ENCODE results near the gene PNCK.
"Not testable (repeated sequence)": the region's sequence is repeated elsewhere in the genome, so short reads cannot be mapped to it uniquely, and the experiment has no call there.

The PNCK gene

DNA sequence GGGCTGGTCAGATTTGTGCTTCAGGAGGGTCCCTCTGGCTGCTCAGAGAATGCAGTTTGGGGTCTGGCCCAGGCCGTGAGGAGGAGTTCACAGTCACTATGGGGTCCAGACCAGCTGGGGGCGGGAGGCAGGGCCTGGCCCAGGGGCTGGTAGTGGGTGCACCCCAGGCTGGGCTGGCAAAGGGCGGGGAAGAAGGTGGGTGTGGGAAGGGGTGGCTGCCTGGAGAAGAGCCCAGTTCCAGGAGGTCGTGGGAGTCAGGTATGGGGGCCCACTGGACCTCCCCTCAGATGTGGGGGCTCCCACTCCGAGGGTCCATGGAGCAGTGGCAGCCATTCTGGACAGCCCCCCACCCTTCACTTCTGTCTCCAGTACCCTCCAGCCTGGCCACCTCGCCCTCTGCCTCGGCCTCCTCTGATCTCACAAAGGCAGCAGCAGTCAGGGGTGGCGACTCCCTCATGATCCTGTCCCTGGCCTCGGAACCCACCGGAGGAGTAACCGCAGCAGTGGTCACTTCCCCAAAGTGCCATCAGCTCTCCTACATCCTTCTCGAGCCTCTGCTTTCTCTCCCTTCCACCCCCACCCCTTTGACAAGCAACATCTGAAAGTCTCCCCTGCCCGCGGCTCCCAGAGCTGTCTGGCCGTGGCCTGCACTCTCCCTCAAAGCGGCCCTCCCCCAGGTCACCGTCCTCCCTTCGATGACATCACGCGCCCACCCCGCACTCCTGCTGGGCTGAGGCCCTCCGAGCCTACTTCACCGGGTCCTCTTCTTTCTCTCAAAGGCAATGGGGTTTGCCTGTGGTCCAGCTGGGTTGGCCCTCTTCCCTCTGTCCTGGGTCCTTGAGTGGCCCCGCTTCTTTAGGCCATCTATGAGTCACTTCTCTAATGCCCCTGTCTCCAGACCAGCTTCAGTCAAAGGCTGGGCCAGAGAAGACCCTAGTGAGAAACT is 12.4 kb upstream of the PNCK start:
- DNase-seq = no peak

DNA sequence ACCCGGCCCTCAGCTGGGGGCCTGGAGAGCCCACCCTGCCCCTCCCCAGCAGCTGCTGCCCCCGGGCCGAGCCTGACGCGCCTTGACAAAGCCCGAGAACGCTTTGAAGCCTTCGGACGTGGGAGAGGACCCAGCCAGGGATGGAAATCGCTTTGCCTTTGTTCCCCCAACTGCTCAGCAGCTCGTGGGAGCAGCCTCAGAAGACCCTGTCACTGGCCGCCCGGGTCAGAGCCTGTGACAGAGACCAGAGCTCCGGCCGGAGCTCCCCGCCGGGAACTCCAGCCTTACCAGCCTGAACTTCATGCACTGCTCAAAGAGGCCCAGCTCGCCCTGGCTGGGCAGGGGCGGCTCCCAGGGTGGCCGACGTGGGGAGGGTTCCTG is 11.5 kb upstream of the PNCK start:
- no peak for DNase-seq

DNA sequence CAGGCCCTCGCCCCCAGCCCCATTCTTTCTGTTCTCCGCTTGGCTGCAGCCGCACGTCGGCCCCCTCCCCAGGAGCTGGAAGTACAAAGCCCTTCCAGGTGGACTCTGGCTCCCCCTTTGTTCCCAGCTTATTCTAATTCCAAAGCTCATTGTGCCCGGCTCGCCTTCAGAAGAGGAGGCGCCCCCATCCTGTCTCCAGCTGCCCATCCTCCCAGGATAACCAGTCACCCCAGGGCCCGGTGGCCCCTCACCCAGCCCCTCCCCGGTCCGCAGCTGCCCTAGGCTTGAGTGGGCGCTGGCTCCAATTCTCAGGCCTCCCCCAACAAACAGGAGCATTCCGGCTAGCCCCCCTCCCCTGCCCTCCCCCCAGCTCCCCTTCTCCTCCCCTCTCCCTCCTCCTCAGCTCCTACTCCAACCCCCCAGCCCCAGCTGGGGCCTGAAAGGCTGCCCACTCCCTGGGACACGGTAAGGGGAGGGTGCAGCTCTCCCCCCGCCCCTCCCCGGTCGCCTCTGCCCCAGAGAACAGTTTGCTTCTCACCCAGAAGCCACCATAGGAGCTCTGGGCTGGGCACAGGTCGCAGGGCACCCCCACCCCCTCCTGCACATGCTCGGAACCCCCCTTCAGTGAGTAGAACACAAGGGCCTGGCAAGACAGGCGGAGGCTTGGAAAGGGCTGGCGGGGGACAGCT is 11.0 kb upstream of the PNCK start:
- DNase-seq = no peak

DNA sequence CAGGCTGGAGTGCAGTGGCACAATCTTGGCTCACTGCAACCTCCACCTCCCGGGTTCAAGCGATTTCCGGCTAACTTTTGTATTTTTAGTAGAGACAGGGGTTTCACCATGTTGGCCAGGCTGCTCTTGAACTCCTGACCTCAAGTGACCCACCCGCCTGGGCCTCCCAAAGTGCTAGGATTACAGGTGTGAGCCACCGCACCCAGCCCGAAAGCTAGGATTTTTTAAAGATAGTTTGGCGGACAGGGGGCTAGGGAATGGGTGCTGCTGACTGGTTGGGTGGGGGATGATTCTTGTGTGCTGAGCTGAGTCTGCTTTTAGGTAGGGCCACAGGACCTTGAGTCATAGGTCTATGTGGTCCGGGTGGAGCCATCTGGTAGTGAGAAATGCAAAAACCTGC is 9.9 kb upstream of the PNCK start:
- DNase-seq = not testable (repeated sequence)

DNA sequence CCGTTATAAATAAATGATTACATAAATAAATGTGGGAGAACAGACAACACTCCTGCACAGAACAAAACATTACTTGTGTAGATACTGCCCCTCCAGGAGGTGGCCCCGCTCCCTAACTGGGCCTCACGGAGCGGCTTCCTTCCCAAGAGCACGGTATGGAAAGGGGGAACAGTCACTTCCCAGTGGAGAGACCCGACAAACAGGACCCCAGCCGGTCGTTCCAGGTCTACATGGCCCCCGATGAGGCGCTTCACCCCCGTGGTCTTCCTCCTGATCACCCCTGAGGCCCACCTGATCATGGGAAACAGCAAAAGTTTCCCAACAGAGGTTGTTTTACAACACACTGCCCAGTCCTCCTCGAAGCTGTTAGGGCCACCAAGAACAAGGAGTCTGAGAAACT is 7.6 kb upstream of the PNCK start:
- no peak for DNase-seq

DNA sequence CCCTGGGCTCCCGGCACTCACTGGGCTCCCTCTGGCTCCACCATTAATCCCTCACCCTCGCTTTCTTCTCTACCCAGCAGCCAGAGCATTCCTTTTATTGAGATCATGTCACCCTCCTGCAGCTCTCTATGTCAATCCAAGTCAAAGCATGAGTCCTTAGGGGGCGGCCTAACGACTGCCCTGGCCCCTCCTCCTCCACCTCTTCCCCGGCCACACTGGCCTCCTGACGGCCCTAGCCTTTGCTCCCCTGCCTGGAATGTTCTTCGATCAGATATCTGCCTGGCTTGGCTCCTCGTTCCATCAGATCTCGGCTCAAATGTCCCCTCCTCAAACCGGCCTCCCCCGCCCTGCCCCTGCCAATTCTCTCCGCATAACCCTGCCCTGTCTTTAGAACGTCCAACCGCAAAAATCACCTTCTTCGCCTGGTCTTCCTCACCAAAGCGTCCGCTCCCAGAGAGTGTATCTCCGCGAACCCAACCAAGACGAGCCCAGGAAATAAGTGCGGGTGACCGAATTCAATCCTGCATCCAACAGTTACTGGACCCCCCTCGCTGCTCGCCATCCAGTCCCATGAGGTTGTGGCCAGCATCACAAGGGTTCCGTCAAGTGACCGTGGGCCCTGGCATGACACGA is 722 bp upstream of the PNCK start:
- DNase-seq = no peak

DNA sequence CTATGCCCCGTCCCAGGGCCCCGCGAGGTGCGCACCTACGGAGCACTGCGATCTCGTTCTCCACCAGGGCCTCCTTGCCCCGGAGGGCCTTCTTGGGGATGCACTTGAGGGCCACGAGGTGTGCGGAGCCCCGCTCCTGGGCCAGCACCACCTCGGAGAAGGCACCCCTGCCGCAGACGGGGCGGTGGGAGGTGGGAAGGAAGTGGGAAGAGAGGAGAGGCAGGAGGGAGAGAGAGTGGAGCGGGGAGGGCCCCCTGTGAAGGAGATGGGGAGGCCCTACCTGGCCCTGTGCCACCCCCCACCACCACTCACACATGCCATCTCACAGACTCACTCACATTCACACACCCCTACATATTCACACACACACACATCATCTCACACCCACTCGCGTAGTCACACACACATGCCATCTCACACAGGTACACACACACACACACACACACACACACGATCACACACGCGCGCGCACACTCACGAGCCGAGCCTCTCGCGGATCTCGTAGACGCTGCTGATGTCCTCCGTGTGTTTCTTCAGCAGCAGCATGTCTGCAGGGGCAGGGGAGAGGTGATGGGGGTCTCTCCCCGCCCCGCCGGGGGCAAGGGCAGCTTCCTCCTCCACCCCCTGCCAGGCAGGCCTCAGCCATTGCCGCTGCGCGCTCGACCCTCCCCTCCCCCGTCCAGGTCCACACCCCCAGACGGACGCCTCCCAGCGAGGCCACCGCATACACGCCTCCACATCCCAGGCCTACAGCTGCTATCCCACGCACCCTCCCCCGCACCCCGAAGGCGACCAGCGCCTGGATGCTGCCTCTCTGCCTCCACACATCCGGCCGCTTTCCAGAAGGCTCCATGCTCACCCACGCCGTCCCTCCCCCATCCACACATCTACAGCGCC is 834 bp downstream of the PNCK start:
- no peak for DNase-seq

DNA sequence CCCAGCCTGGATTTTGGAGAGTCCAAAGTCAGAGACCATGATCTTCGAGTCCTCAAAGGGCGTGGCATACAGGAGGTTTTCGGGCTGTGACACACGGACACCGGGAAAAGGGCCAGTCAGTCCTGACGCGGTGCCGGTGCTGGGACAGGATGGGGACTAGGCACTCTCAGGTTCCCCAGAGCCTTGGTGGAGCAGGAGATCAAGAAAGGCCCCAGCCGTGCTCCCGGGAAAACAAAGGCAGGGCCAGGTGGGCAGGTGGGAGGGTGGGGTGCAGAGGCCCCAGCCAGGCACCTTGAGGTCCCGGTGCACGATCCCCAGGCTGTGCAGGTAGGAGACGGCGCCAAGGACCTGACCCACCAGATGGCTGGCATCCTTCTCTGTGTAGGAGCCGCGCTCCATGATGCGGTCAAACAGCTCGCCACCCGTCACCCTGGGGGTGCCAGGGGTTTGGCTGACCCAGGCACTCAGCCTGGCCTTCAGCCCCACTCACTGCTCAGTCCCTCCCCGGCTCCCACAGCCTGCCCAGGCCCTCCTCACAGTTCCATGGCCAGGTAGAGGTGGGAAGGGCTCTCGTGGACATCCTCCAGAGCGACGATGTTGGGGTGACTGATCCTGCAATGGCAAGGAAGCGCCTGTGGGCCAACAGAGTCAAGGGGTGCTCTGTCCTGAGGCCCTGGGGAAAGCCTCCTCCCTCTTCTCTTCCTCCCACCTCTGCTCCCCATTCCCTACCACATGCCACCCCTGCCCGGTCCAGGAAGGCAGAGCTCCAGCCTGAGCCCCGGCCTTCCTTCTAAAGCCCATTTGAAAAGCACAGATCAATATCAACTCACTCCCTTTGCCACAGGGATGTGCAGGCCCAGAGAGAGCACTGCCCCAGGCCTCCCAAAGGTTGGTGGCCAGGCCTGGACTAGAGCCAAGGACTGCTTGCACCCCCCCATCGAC is 1.8 kb downstream of the PNCK start:
- no peak for DNase-seq

DNA sequence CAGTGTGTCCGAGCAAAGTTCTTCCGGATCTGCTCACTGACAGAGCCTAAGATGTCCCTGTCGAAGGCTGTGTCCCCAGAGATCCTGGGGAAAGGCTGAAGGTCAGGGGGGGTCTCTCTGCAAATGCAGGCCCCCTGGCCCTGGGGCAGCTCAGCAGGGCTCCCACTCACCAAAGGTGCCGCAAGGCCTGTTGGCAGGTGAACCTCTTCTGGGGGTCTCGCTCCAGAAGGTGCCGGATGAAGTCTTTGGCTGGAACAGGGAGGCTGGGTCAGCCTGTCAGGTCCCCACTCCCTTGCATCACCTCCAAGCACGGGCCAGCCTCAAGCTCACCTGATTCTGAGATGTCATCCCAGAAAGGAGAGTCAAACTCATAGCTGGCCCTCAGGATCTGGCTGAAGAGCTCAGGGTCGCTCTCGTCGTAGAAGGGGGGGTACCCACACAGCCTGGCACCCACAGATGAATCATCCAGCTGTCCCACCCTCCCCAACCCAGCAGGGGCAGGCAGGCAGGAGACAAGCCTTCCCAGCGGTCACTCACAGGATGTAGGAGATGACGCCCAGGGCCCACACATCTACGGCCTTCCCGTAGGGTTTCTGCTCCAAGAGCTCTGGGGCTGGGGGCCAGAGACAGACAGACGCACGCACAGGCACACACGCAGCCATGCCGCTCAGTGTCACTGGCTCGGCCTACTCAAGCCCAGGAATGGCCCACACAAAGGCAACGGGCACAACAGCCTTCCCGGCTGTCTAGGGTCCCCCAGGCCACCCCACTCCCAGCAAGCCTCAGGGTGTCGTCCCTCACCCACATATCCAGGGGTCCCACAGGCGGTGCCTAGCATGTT is 2.6 kb downstream of the PNCK start:
- no peak for DNase-seq

DNA sequence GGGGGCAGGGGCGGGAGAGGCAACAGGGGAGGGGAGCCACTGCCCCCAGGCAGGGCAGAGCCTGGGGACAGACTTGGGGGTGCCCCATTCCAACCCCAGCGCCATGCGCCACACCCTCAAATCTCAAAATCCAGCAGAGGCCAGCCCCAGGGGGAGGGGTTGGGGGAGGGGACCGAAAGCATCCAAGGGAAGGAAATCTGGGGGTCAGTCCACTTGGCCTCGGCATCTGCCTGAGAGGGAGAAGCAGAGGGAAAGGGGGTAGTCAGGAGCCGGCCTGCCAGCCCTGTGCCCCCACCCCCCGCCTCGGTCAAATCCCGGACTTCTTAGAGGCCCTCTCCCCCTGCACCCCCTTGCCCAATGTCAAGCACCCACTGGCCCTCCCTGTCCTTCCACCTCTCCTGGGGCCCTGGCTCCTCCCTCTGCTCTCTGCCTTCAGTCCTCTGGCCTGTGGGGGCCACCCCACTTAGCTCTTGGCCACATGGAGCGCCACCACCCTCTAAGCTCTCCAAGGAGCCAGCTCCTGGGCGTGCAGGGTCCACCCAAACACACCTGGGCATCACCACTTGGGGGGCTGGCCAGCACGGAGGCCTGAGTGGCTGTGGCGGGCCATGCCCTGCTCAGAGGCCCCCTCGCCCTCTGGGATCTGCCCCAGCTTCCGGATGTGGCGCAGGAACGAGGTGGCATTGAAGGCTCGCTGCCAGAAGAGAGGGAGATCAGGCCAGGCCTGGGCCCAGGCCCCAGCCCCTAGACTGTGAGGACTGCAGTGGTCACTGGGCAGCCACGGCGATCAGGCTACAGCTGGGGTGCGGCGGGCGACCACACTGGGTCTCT is 3.5 kb downstream of the PNCK start:
- no peak for DNase-seq

DNA sequence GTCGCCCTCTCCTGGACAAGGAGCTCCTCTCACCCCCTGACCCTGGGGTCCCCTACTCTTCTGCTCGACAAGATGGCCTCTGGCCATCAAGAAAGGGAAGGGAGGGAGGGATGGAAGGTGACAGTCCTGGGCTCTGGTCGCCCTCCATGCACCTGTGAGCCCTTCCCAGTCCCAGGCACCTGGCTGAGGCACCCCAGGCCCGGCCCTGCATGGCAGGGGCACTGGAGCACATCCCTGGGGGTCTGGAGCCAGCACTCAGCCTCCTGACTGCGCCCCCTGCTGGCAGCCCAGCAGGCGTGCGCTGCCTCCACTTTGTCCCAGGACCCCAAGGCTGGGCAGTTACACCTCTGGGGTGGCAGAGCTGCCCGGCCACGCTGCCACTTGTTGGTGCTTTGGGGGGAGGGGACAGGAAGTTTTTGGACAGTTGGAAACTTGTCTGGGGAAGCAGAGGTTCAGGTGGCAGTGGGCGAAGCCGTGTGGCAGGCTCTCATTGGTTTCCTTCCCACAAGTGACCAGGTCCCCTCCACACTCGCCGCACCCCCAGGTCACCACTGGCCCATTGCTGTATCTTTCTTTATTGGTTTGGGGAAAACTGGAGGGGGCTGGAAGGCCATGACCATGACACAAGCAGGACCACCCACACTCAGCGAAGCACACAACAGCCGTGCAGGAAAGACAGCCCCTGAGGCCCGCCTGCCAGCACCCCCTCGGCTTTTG is 4.3 kb downstream of the PNCK start:
- DNase-seq = peak in 5 of 6 experiments; percentile 13 to 37 (median 26)

DNA sequence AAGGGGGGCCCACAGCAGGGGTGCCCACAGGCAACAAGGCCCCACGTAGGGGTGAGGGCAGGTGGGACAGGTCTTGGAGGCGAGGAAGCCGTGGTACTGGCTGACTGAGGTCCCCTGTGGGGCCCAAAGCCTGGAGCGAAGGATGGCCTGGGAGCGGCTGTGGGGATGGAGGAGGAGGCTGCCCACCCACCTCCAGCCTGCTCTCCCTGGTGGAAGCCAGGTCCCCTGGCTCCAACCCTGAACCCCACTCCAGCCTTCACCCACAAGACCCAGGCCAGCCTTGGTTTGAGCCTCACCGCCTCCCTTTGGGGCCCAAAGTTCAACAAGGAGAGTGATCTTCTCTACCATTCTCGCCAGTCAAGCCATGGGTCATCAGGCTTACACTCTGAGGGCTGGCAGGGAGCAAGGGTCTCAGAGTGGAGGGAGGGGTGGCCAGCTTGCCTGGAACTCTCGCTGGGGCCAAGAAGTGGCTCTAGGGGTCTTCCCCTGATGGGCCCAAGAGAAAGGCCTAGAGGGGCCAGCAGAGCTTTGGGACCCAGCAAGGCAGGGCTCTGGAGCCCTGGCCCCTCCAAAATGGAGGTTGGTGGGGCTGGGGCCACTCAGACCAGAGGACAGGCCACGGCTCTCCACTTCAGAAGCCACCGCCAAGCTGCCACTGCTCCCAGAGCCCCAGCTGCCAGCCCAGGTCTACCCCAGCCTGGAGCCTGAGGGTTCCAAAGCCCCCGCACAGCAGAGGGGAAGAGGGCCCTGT is 5.0 kb downstream of the PNCK start:
- DNase-seq = no peak

DNA sequence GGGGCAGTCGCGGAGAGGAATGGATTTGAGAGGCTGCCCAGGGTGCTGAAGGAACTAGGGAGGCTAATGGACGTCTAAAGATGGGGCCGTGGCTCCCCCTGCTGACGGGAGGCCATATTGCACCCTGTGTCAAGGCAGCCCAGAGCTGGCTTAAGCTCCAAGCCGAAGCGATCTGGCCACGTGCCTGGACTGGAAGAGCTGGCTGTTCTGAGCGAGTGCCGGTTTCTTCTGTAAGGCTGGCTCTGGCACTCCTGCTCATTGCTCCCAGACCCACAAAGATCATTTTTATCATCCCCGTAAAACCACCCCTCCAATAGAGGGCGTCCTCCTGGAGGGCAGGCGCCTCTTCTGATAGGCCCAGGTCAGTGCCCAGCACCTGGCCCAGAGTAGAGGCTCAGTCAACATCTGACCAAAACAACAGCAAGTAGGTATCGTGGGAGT is 5.6 kb downstream of the PNCK start:
- peak; percentile 34 to 74 (median 64) for DNase-seq

DNA sequence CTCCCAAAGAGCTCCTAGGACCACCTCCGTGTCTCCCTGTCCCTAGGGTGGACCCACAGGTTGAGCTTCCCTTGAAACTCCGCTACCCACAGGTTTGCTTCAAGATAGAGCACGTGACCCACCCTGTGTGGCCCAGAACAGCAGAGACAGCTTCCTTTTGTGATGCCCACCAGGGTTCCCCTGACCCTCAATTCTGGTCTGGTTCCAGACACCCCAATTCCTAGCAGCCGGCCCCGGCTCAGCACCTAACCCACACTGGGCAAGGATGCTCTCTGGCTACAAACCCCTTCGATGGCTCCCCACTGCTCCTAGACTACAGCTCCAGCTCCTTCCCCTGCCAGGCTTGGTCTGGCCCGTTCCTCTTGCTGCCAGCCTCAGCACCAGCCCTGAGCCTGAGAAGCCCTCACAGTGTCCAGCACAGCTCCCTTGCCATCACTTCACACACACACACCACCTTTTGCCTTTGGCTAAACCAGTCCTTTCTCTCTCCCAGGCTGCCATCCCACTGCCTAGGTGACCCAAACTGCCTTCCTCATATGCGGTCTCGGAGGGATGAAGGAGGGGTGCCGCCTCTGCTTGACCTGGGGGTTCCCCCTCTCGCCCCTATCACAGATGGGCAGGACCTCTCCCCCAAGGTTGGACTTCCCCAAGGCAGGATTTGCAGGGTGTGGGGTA is 6.2 kb downstream of the PNCK start:
- DNase-seq = no peak

DNA sequence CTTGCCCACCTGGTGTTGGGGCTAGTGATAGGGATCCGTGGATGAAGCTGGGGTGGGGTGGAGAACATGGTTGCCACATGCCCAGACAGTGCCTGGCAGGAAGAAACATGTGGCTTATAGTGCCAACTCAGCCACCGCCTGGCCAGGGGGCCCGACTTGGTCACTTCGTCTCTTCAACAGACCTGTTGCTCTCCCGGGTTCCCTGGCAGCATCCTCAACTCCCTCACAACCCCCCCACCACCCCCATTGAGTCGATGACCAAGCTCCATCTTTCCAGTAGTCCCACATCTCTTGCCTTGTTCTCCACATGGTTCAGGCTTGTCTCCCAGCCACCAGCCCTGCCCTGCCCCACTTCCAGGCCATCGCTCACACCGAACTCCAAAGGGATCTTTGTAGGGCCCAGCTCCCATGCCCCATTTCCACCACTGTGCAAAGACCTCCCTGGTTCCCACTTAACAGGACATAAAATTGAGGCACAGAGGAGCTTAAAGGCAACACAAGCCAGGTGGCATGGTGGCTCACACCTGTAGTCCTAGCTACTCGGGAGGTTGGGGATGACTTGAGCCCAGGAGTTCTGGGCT is 7.8 kb downstream of the PNCK start:
- no peak for DNase-seq

DNA sequence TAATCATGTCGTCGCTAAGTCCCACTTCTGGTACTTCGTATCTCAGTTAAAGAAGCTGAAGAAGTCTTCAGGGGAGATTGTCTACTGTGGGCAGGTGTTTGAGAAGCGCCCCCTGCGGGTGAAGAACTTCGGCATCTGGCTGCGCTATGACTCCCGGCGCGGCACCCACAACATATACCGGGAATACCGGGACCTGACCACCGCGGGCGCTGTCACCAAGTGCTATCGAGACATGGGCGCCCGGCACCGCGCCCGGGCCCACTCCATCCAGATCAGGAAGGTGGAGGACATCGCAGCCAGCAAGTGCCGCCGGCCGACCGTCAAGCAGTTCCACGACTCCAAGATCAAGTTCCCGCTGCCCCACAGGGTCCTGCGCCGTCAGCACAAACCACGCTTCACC is 11.3 kb downstream of the PNCK start:
- peak; percentile 21 to 62 (median 40) for DNase-seq

DNA sequence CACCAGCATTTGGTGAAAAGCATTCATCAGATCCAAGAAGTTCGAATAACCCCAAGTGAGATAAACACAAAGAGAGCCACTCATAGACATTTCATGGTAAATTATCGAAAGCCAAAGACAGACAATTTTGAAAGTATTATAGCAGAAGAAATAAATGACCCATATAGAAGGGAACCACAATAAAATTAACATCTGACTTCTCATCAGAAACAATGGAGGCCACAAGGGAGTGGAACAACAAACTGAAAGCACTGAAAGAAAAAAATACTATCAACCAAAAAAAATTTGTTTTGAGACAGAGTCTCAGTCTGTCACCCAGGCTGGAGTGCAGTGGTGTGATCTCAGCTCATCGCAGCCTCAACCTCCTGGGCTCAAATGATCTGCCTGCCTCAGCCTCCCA is 14.3 kb downstream of the PNCK start:
- no peak for DNase-seq

All from stimulated activated naive CD4-positive, alpha-beta T cell (primary cell).